H9 (cell line): ENCODE measurements around the gene SLC17A7. TPM values are rescaled to one million over a fixed set of nuclear protein-coding genes. Genes with fewer than 3 reads are reported as not detected.

Experiments
- DNase-seq: peaks from one replicate; pipeline ENCODE4 v3.0.0-alpha.2; 2017
- H2AFZ ChIP-seq: one replicate; pipeline ENCODE4 v1.6.1; 2013; ENCODE audit warnings: mild to moderate bottlenecking, low read length, control low read depth, moderate library complexity
- H2AK5ac ChIP-seq: 2 replicates; pipeline ENCODE4 v1.6.1; 2013; ENCODE audit warnings: low read length, control low read depth, mixed read lengths; ENCODE audit not compliant: insufficient read length
- H2BK120ac ChIP-seq: one replicate; pipeline ENCODE4 v1.6.1; 2013; ENCODE audit warnings: low read depth, mild to moderate bottlenecking, low read length, control low read depth, inconsistent platforms; ENCODE audit not compliant: poor library complexity, severe bottlenecking
- H2BK12ac ChIP-seq: 2 replicates; pipeline ENCODE4 v1.6.1; 2013; ENCODE audit warnings: low read length, control low read depth, mixed read lengths, low read depth; ENCODE audit not compliant: insufficient read length
- H2BK15ac ChIP-seq: 2 replicates; pipeline ENCODE4 v1.6.1; 2013; ENCODE audit warnings: low read depth, low read length, control low read depth
- H2BK20ac ChIP-seq: one replicate; pipeline ENCODE4 v1.6.1; 2013; ENCODE audit warnings: low read depth, mild to moderate bottlenecking, low read length, control low read depth, inconsistent platforms; ENCODE audit not compliant: poor library complexity, severe bottlenecking
- H2BK5ac ChIP-seq: 2 replicates; pipeline ENCODE4 v1.6.1; 2013; ENCODE audit warnings: low read length, control low read depth, mixed read lengths; ENCODE audit not compliant: insufficient read length
- H3K14ac ChIP-seq: 2 replicates; pipeline ENCODE4 v1.6.1; 2013; ENCODE audit warnings: low read length, control low read depth; ENCODE audit not compliant: insufficient read depth
- H3K18ac ChIP-seq: 2 replicates; pipeline ENCODE4 v1.6.1; 2013; ENCODE audit warnings: low read depth, mild to moderate bottlenecking, mixed read lengths, low read length, control low read depth; ENCODE audit not compliant: insufficient read length
- H3K23ac ChIP-seq: 2 replicates; pipeline ENCODE4 v1.6.1; 2013; ENCODE audit warnings: low read length, control low read depth, mixed read lengths, low read depth; ENCODE audit not compliant: insufficient read length
- H3K23me2 ChIP-seq: 2 replicates; pipeline ENCODE4 v1.6.1; 2013; ENCODE audit warnings: low read depth, mild to moderate bottlenecking, mixed read lengths, low read length, control low read depth; ENCODE audit not compliant: insufficient read length, poor library complexity, severe bottlenecking
- H3K27ac ChIP-seq: 2 replicates; pipeline ENCODE4 v1.5.1; 2013; ENCODE audit warnings: low read length, control low read depth, mixed read lengths, low read depth; ENCODE audit not compliant: insufficient read length
- H3K27me3 ChIP-seq: 2 replicates; pipeline ENCODE4 v1.6.1; 2013; ENCODE audit warnings: low read length, control low read depth, inconsistent platforms; ENCODE audit not compliant: insufficient read depth
- H3K4ac ChIP-seq: 2 replicates; pipeline ENCODE4 v1.6.1; 2013; ENCODE audit warnings: low read depth, mild to moderate bottlenecking, control low read depth, inconsistent platforms, low read length, moderate library complexity
- H3K4me1 ChIP-seq: 2 replicates; pipeline ENCODE4 v1.6.1; 2013; ENCODE audit warnings: low read length, control low read depth, inconsistent platforms; ENCODE audit not compliant: insufficient read depth
- H3K4me2 ChIP-seq: 2 replicates; pipeline ENCODE4 v1.6.1; 2013; ENCODE audit warnings: low read length, control low read depth, mixed read lengths; ENCODE audit not compliant: insufficient read length, insufficient read depth
- H3K56ac ChIP-seq: 2 replicates; pipeline ENCODE4 v1.6.1; 2013; ENCODE audit warnings: low read depth, mild to moderate bottlenecking, mixed read lengths, low read length, control low read depth; ENCODE audit not compliant: insufficient read length
- H3K79me1 ChIP-seq: 2 replicates; pipeline ENCODE4 v1.6.1; 2013; ENCODE audit warnings: low read depth, mild to moderate bottlenecking, moderate library complexity, low read length, control low read depth, inconsistent platforms; ENCODE audit not compliant: insufficient read depth, poor library complexity, severe bottlenecking
- H3K79me2 ChIP-seq: 2 replicates; pipeline ENCODE4 v1.6.1; 2013; ENCODE audit warnings: low read length, control low read depth, inconsistent platforms; ENCODE audit not compliant: insufficient read depth
- H3K9ac ChIP-seq: 2 replicates; pipeline ENCODE4 v1.6.1; 2013; ENCODE audit warnings: low read length, control low read depth, mixed read lengths; ENCODE audit not compliant: insufficient read length; ENCODE audit errors: extremely low read depth
- H3K9me3 ChIP-seq: one replicate; pipeline ENCODE4 v1.6.1; 2013; ENCODE audit warnings: low read depth, low read length, inconsistent platforms; ENCODE audit not compliant: control insufficient read depth
- H3T11ph ChIP-seq: one replicate; pipeline ENCODE4 v1.6.1; 2013; ENCODE audit warnings: mild to moderate bottlenecking, low read length, control low read depth, inconsistent platforms
- H4K20me1 ChIP-seq: one replicate; pipeline ENCODE4 v1.6.1; 2013; ENCODE audit not compliant: control insufficient read depth, insufficient read length, insufficient read depth
- H4K5ac ChIP-seq: 2 replicates; pipeline ENCODE4 v1.6.1; 2013; ENCODE audit warnings: low read depth, mild to moderate bottlenecking, mixed read lengths, low read length, control low read depth; ENCODE audit not compliant: insufficient read length
- H4K8ac ChIP-seq: replicated peaks from 2 replicates; pipeline ENCODE4 v1.6.1; 2013; ENCODE audit warnings: low read length, control low read depth, mixed read lengths, low read depth; ENCODE audit not compliant: insufficient read length
- H4K91ac ChIP-seq: 2 replicates; pipeline ENCODE4 v1.6.1; 2013; ENCODE audit warnings: low read depth, mild to moderate bottlenecking, moderate library complexity, mixed read lengths, low read length, control low read depth; ENCODE audit not compliant: insufficient read length
- H3K27ac Mint-ChIP-seq, 3 experiments: 2 replicates in 2 of 3; 3 replicates in 1 of 3; pipeline ENCODE4 v1.8.0; 2020 to 2021; ENCODE audit warnings: mixed read lengths in 3 of 3, mild to moderate bottlenecking in 1 of 3, moderate library complexity in 1 of 3
- H3K27me3 Mint-ChIP-seq: 2 replicates; pipeline ENCODE4 v1.8.0; 2021; ENCODE audit warnings: low read depth, mild to moderate bottlenecking, moderate library complexity, mixed read lengths
- H3K36me3 Mint-ChIP-seq, 3 experiments: 2 replicates in 2 of 3; 3 replicates in 1 of 3; pipeline ENCODE4 v1.8.0; 2020 to 2021; ENCODE audit warnings: low read depth in 3 of 3, mixed read lengths in 3 of 3; ENCODE audit not compliant: insufficient read depth in 1 of 3
- H3K4me1 Mint-ChIP-seq, 2 experiments: 2 replicates each; pipeline ENCODE4 v1.8.0; 2020; ENCODE audit warnings: mixed read lengths in 2 of 2
- H3K4me3 Mint-ChIP-seq, 2 experiments: 2 replicates in 1 of 2; 3 replicates in 1 of 2; pipeline ENCODE4 v1.8.0; 2020 to 2021; ENCODE audit warnings: mild to moderate bottlenecking in 2 of 2, mixed read lengths in 2 of 2, moderate library complexity in 1 of 2
- H3K9me3 Mint-ChIP-seq, 2 experiments: 2 replicates in 1 of 2; 3 replicates in 1 of 2; pipeline ENCODE4 v1.8.0; 2020; ENCODE audit warnings: mild to moderate bottlenecking in 2 of 2, mixed read lengths in 2 of 2, moderate library complexity in 1 of 2
- WGBS: extraction: QIAGEN DNeasy Blood & Tissue Kit; methylation state at CpG from one replicate; pipeline ENCODE4 v1.1.7; 2013; ENCODE audit warnings: missing lambda C conversion rate, low lambda C conversion rate, mixed read lengths; ENCODE audit not compliant: insufficient read length; ENCODE audit errors: extremely low coverage; 5-methylcytosine and 5-hydroxymethylcytosine counted together
- total RNA-seq: library from RNA; stranded (reverse); gene quantifications from 2 replicates; pipeline ENCODE4 v1.2.1, GENCODE V29; 2021
- TF ChIP-seq, protein P1 (sequence below): fragments of 200-600 bp; sonication (generic); conservative IDR thresholded peaks from 3 replicates; pipeline ENCODE4 v1.8.0; 2021; ENCODE audit warnings: antibody characterized with exemption, mild to moderate bottlenecking

SLC17A7 gene
- total RNA-seq, 1 experiment from 2014 or later: 1.3 TPM

DNA sequence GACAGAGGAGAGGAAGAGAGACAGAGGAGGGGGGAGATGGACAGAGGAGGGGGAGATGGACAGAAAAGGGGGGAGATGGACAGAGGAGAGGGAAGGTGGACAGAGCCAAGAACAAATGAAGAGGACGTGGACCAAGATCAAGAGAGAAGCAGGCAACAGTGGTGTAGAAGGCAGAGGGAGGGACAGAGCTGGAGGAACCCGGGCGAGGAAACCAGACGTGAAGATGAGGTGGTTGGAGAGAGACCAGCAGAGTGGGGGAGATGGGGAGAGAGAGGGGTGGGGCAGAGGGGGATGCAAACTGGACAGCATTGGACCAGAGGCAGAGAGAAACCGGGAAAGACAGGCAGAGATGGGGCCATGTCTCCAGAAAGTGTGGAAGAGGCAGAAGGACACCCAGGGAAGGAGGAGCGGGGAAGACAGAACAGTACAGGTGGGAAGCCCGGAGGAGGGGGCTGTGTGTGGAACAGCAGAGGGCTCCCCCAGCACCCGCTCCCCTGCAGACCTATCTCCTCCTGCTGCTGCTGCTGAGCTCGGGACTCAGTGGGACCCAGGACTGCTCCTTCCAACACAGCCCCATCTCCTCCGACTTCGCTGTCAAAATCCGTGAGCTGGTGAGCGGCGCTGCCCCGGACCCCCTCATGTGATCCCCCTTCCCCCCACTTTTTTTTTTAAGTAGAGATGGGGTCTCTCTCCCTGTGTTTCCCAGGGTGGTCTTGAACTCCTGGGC lies 34.0 kb upstream of the SLC17A7 start:
- no peak overlapping the region for H2BK12ac ChIP-seq
- H3K18ac ChIP-seq: no peak overlapping the region
- no peak overlapping the region for H3K4me3 Mint-ChIP-seq
- H2AK5ac ChIP-seq: no peak overlapping the region
- peaks cover 3% of the 10 kb centered on the region; the same call in 1 of the 2 replicates for H3K4me1 ChIP-seq
- H3K27ac ChIP-seq: no peak overlapping the region
- no peak overlapping the region for H4K5ac ChIP-seq
- peaks cover 19% of the 10 kb centered on the region for H3K27me3 Mint-ChIP-seq
- no peaks in the 10 kb centered on the region for H3K79me2 ChIP-seq
- peaks cover 11 to 24% of the 10 kb centered on the region in 2 experiments for H3K4me1 Mint-ChIP-seq
- H2BK5ac ChIP-seq: no peak overlapping the region
- no peak overlapping the region for H4K8ac ChIP-seq
- no peak overlapping the region for H3K9ac ChIP-seq
- H4K91ac ChIP-seq: no peak overlapping the region
- no peak overlapping the region for H2BK15ac ChIP-seq
- H3K36me3 Mint-ChIP-seq: peaks cover 1 to 11% (median 10%) of the 10 kb centered on the region in 3 experiments; a peak in 3 of 7 replicates
- no peaks in the 10 kb centered on the region; the same call in 1 of the 2 replicates for H3K27me3 ChIP-seq
- peak; percentile 27 for DNase-seq
- no peak overlapping the region for H3K14ac ChIP-seq
- WGBS: no CpG with 5 or more reads among the region's 15 CpGs
- no peak overlapping the region for H3K23ac ChIP-seq
- no peaks in the 10 kb centered on the region for H4K20me1 ChIP-seq
- H2BK20ac ChIP-seq: no peak overlapping the region
- H2BK120ac ChIP-seq: no peak overlapping the region
- H3K9me3 ChIP-seq: no peaks in the 10 kb centered on the region
- no peak overlapping the region for H2AFZ ChIP-seq
- H3K56ac ChIP-seq: no peak overlapping the region
- no peaks in the 10 kb centered on the region for H3K23me2 ChIP-seq
- TF ChIP-seq, protein P1, sequence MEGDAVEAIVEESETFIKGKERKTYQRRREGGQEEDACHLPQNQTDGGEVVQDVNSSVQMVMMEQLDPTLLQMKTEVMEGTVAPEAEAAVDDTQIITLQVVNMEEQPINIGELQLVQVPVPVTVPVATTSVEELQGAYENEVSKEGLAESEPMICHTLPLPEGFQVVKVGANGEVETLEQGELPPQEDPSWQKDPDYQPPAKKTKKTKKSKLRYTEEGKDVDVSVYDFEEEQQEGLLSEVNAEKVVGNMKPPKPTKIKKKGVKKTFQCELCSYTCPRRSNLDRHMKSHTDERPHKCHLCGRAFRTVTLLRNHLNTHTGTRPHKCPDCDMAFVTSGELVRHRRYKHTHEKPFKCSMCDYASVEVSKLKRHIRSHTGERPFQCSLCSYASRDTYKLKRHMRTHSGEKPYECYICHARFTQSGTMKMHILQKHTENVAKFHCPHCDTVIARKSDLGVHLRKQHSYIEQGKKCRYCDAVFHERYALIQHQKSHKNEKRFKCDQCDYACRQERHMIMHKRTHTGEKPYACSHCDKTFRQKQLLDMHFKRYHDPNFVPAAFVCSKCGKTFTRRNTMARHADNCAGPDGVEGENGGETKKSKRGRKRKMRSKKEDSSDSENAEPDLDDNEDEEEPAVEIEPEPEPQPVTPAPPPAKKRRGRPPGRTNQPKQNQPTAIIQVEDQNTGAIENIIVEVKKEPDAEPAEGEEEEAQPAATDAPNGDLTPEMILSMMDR: no peak
- H3T11ph ChIP-seq: no peak overlapping the region
- H3K79me1 ChIP-seq: no peaks in the 10 kb centered on the region
- H3K9me3 Mint-ChIP-seq: peaks cover 0 to 2% of the 10 kb centered on the region in 2 experiments; a peak in 1 of 5 replicates
- H3K4me2 ChIP-seq: no peak overlapping the region
- H3K27ac Mint-ChIP-seq: no peak overlapping the region; a peak in 1 of 7 replicates
- no peak overlapping the region for H3K4ac ChIP-seq
